Uterus (tissue), 4 donors: Measurements from ENCODE around the gene SDE2. TPM values are rescaled to one million over a fixed set of nuclear protein-coding genes. Genes with fewer than 3 reads are reported as not detected.

Experiments
- DNase-seq, 2 donors: peaks; one replicate each; pipeline ENCODE4 v3.0.0-alpha.2; 2019 to 2020
- H3K27ac ChIP-seq, 2 donors: fragments of 200-600 bp; sonication (generic); 1 replicate in 1 of 2; 2 replicates in 1 of 2; pipeline ENCODE4 v1.5.1; 2016 to 2018
- H3K27me3 ChIP-seq, 2 donors: fragments of 200-600 bp; sonication (generic); one replicate each; pipeline ENCODE4 v1.5.1; 2018 to 2019; ENCODE audit warnings: control low read depth in 1 of 2
- H3K36me3 ChIP-seq, 2 donors: fragments of 200-600 bp; sonication (generic); one replicate each; pipeline ENCODE4 v1.5.1; 2019; ENCODE audit warnings: control low read depth in 1 of 2
- H3K4me1 ChIP-seq, 2 donors: fragments of 200-600 bp; sonication (generic); one replicate each; pipeline ENCODE4 v1.5.1; 2018 to 2019; ENCODE audit warnings: control low read depth in 1 of 2
- H3K4me3 ChIP-seq, 2 donors: fragments of 200-600 bp; sonication (generic); 1 replicate in 1 of 2; 2 replicates in 1 of 2; pipeline ENCODE4 v1.5.1; 2018 to 2019; ENCODE audit warnings: mild to moderate bottlenecking in 1 of 2
- H3K9me3 ChIP-seq, 2 donors: fragments of 200-600 bp; sonication (generic); one replicate each; pipeline ENCODE4 v1.5.1; 2019; ENCODE audit warnings: control low read depth in 1 of 2
- POLR2A ChIP-seq, 2 donors: fragments of 450-650 bp; IDR thresholded peaks; one replicate each; pipeline ENCODE4 v1.6.1; 2016; ENCODE audit warnings: antibody characterized with exemption in 2 of 2, mild to moderate bottlenecking in 1 of 2, moderate library complexity in 1 of 2
- intact Hi-C: fragments of 100-400 bp; cut with DNase I; formaldehyde crosslinking; loops from one replicate; pipeline ENCODE4 v1.15.1; 2023; ENCODE audit warnings: low total_unique reads
- total RNA-seq, 4 donors: library from RNA; depleted of rRNA in 3 of 4; stranded (reverse); fragments of >200 nt in 3 of 4; gene quantifications; one replicate each; pipeline versions ENCODE4 v1.1.0 to v1.2.4, GENCODE V29; 2014 to 2023
- TF ChIP-seq, protein P1 (sequence below), 4 experiments: fragments of 200-600 bp in 2 of 4; fragments of 450-650 bp in 2 of 4; sonication (generic) in 2 of 4; IDR thresholded peaks; one replicate each; pipeline ENCODE4 v1.5.1; 2016 to 2019; ENCODE audit warnings: antibody characterized with exemption in 4 of 4, mild to moderate bottlenecking in 2 of 4, moderate library complexity in 1 of 4
- donor health status: DM: yes; HTN: yes; CAD: no.

The SDE2 gene
- total RNA-seq, 4 donors from 2014 or later, result 12.3 to 41.7 (median 17.2) TPM

DNA sequence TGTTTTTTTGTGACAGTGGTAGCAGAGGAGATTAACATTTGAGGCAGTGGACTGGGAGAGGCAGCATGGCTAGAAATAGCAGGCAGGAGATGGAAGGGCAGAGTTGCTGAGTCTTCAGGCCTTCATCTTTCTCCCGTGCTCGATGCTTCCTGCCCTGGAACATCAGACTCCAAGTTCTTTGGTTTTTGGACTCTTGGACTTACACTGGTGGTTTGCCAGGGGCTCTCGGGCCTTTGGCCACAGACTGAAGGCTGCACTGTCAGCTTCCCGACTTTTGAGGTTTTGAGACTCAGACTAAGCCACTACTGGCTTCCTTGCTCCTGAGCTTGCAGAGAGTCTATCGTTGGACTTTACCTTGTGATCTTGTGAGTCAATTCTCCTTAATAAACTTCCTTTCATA, 33.9 kb downstream of the SDE2 start:
- Histone ChIP-seq H3K36me3 (no peaks in the 10 kb centered on the region), H3K4me3 (no peak overlapping the region), H3K27ac (peak overlapping the region; percentile 9 to 53), H3K4me1 (no peaks in the 10 kb centered on the region), H3K27me3 (no peaks in the 10 kb centered on the region), H3K9me3 (no peaks in the 10 kb centered on the region)
- DNase-seq, result peak in 1 of 2 donors; percentile 10
- intact Hi-C loops, result no loop called here
- TF ChIP-seq POLR2A (IDR thresholded peaks at IDR 0.05), result no peak
- TF ChIP-seq, protein P1, sequence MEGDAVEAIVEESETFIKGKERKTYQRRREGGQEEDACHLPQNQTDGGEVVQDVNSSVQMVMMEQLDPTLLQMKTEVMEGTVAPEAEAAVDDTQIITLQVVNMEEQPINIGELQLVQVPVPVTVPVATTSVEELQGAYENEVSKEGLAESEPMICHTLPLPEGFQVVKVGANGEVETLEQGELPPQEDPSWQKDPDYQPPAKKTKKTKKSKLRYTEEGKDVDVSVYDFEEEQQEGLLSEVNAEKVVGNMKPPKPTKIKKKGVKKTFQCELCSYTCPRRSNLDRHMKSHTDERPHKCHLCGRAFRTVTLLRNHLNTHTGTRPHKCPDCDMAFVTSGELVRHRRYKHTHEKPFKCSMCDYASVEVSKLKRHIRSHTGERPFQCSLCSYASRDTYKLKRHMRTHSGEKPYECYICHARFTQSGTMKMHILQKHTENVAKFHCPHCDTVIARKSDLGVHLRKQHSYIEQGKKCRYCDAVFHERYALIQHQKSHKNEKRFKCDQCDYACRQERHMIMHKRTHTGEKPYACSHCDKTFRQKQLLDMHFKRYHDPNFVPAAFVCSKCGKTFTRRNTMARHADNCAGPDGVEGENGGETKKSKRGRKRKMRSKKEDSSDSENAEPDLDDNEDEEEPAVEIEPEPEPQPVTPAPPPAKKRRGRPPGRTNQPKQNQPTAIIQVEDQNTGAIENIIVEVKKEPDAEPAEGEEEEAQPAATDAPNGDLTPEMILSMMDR (IDR thresholded peaks at IDR 0.05), result no peak

DNA sequence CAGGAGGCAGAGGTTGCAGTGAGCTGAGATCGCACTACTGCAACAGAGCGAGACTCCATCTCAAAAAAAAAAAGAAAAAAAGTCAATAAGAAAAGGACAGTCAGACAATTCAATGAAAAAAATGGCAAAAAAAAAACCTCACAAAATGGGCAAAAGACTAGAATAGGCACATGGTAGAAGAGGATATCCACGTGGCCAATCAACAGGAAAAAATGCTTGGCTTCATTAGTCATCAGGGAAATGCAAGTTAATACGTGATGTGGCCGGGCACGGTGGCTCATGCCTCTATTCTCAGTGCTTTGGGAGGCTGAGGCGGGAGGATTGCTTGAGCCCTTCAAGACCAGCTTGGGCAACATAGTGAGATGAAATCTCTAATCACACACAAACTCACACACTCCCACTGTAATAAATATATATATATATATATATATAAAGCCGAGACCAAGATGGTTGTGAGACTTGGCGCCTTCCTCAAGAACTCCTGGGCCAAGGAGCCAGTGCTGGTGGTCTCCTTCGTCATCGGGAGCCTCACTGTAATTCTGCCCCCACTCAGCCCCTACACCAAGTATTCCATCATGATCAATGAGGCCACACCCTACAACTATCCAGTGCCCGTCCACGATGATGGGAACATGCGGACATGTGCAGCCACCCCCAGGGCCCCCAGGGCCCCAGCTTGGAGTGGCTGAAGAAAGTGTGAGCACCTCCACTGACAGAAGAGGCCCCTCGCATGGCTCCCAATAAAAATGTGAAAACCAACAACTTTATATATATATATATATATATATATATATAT, 35.2 kb downstream of the SDE2 start:
- Histone ChIP-seq H3K27ac (no peak overlapping the region), H3K9me3 (no peaks in the 10 kb centered on the region), H3K4me1 (no peaks in the 10 kb centered on the region), H3K36me3 (no peaks in the 10 kb centered on the region), H3K4me3 (no peak overlapping the region), H3K27me3 (no peaks in the 10 kb centered on the region)
- intact Hi-C loops, result no loop called here
- DNase-seq, result peak in 1 of 2 donors; percentile 11
- TF ChIP-seq, protein P1 (IDR thresholded peaks at IDR 0.05), result no peak
- no peak for TF ChIP-seq POLR2A (IDR thresholded peaks at IDR 0.05)

DNA sequence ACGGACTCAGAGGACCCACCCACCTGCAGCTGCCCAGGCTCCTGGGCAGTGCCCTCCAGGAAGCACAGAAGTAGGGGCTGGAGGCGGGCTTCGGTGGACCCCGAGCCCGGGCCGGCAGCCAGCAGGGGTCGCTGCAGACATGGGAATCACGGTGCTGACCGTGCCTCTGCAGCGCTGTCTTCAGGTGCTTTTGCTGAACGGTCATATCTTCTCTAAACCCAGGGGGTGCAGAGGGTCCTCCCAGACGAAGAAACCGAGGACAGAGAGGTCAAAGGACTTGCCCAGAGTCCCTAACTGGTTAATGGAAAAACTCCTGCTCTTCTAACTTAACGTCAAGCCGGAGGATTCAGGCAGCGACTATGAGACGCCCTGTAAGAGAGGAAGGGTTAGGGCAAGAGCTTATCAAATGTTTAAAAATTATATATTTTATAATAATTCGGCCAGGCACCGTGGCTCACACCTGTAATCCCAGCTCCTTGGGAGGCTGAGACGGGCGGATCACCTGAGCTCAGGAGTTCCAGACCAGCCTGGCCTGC, 36.6 kb downstream of the SDE2 start:
- Histone ChIP-seq H3K36me3 (no peaks in the 10 kb centered on the region), H3K9me3 (no peaks in the 10 kb centered on the region), H3K4me1 (no peaks in the 10 kb centered on the region), H3K4me3 (no peak overlapping the region), H3K27me3 (no peaks in the 10 kb centered on the region), H3K27ac (no peak overlapping the region)
- DNase-seq, result peak in 1 of 2 donors; percentile 14
- no peak for TF ChIP-seq POLR2A (IDR thresholded peaks at IDR 0.05)
- TF ChIP-seq, protein P1 (IDR thresholded peaks at IDR 0.05), result peak; percentile 16 to 26 (median 24)
- intact Hi-C loops, result no loop called here

DNA sequence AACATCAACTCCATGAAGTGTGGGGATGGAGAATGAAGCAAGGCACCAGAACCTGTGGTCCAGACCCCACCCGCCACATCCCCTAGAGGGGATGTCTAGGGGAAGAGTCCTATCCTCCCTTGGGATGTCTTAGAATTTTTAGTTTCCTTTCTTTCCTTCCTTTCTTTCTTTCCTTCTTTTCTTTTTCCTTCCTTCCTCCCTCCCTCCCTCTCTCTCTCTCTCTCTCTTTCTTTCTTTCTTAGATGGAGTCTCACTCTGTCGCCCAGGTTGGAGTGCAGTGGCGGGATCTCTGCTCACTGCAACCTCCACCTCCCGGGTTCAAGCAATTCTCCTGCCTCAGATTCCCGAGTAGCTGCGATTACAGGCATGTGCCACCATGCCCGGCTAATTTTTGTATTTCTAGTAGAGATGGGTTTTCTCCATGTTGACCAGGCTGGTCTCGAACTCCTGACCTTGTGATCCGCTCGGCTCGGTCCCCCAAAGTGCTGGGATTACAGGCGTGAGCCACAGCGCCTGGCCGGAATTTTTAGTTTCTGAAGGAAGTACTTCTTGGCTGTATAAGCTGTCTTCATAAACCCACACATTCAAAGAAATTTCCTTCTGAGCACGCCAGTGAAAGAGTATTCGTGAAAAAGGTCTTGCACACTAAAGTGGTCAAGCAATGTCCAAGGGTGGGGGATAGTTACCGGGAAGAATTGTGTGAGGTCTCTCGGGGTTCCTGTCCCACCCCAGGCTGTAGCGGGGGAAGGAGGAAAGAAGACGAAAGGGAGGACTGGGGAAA, 37.3 kb downstream of the SDE2 start:
- no peaks in the 10 kb centered on the region for H3K9me3 ChIP-seq
- peak in 1 of 2 donors; percentile 5 for DNase-seq
- no peak for TF ChIP-seq POLR2A (IDR thresholded peaks at IDR 0.05)
- TF ChIP-seq, protein P1 (IDR thresholded peaks at IDR 0.05), result no peak
- H3K36me3 ChIP-seq, result no peaks in the 10 kb centered on the region
- no peak overlapping the region for H3K4me3 ChIP-seq
- H3K27ac ChIP-seq, result no peak overlapping the region
- no peaks in the 10 kb centered on the region for H3K4me1 ChIP-seq
- intact Hi-C loops, result no loop called here
- H3K27me3 ChIP-seq, result no peaks in the 10 kb centered on the region

DNA sequence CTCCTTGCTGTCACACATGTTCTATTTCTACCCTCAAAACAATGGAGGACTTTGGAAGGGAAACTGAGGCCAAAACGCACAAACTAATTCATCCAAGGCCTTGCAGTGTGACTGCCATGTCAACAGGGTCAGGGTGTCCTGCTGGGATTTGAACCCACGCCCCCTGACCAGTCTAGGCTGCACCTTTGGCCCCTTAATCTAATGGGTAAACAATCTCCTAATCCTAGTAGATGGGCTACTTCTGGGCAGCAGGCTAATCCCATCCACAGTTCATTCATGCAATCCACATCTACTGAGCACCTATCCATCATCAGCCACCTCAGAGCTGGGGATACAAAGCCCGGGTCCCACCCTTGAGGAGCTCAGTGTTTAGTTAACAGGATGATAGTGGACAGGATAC, 41.1 kb downstream of the SDE2 start:
- no peaks in the 10 kb centered on the region for H3K9me3 ChIP-seq
- H3K27me3 ChIP-seq, result no peaks in the 10 kb centered on the region
- TF ChIP-seq POLR2A (IDR thresholded peaks at IDR 0.05), result no peak
- TF ChIP-seq, protein P1 (IDR thresholded peaks at IDR 0.05), result no peak
- no peaks in the 10 kb centered on the region for H3K36me3 ChIP-seq
- no peak overlapping the region for H3K4me3 ChIP-seq
- H3K27ac ChIP-seq, result no peak overlapping the region
- intact Hi-C loops, result no loop called here
- H3K4me1 ChIP-seq, result no peaks in the 10 kb centered on the region
- DNase-seq, result no peak
